ENCODE measurements around the gene SIK3. TPM values are rescaled to one million over a fixed set of nuclear protein-coding genes. Genes with fewer than 3 reads are reported as not detected.

The SIK3 gene
- total RNA-seq, 1 donor from 2014 or later, result 88.4 TPM

DNA sequence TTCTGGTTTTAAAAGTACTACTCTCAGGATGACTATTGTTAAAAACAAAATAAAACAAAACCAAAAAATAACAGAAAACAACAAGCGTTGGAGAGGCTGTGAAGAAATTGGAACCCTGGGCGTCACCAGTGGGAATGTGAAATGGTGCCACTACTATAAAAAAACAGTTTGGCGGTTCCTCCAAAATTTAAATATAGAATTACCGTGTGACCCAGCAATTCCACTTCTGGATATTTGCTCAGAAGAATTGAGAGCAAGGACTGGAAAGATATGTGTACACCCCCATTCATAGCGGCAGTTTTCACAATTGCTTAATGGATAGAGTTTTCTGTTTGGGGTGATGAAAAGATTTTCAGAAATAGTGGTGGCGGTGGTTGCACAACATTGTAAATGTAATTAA lies 283.7 kb downstream of the SIK3 start:
- CTCF ChIA-PET, result no interaction called here
- no peaks in the 10 kb centered on the region for H3K4me1 Mint-ChIP-seq
- H3K9me3 Mint-ChIP-seq, result no peaks in the 10 kb centered on the region
- POLR2A ChIA-PET, result no interaction called here
- ATAC-seq (ENCODE audit: low read depth) (no peak), DNase-seq (no peak)
- H3K36me3 Mint-ChIP-seq (ENCODE audit: low read depth), result no peaks in the 10 kb centered on the region
- H3K27ac Mint-ChIP-seq, result no peak overlapping the region
- intact Hi-C loops (cut with micrococcal nuclease), result no loop called here
- no peak overlapping the region for H3K4me3 Mint-ChIP-seq
- no peak for TF ChIP-seq CTCF (IDR thresholded peaks at IDR 0.05)
- peaks cover 2% of the 10 kb centered on the region for H3K27me3 Mint-ChIP-seq

DNA sequence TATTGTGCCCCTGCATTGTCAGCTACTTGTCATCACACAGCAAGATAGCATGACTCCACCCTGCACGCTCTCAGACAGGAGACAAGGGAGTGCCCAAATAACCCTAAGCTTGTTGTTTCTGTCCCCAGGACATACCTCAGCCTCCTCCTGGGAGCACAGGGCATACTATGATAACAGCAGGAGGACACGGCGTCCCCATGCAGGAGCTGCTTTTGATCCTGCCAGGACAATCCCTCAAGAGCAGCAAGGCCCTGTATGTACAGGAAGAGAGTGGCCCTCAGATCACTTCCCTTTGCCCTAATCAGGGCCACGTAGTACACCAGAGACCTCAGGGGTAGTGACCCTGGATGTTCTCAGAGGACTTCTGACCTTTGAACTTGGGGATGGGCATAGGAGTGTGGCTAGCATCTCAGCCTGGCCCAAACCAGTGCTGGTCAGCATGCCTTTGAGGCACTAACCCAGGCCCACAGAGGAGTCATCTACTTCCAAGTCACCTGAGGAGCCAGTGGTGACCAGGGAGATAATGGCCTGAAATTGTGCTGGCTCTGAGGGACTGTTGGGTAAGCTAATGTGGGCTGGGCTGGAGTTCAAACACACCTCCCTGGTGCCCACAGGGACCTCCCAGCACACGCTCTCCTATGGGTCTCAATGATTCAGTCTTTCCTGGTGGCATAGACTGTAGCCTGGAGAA lies 284.3 kb downstream of the SIK3 start:
- ChIA-PET POLR2A (no interaction called here), CTCF (no interaction called here)
- ATAC-seq (ENCODE audit: low read depth), result no peak
- no peaks in the 10 kb centered on the region for H3K36me3 Mint-ChIP-seq (ENCODE audit: low read depth)
- intact Hi-C loops (cut with micrococcal nuclease), result no loop called here
- no peak overlapping the region for H3K4me3 Mint-ChIP-seq
- H3K9me3 Mint-ChIP-seq, result no peaks in the 10 kb centered on the region
- H3K27ac Mint-ChIP-seq, result no peak overlapping the region
- no peaks in the 10 kb centered on the region for H3K4me1 Mint-ChIP-seq
- no peak for DNase-seq
- no peak for TF ChIP-seq CTCF (IDR thresholded peaks at IDR 0.05)
- peaks cover 5% of the 10 kb centered on the region for H3K27me3 Mint-ChIP-seq

DNA sequence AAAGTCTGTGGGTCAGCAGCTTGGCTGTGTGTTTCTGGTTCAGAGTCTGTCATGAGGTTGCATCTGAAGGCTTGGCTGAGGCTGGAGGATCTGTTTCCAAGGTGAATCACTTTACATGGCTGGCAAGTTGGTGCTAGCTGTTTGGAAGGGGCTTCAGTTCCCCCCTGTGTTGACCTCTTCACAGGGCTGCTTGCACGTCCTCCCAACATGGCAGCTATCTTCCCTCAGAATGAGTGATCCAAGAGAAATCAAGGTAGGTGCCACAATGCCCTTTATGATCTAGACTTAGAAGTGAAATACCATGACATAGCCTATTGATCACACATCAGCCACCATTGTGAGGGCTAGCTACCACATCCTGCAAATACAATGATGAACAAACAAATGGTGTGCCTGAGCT lies 285.1 kb downstream of the SIK3 start:
- peaks cover 6% of the 10 kb centered on the region for H3K27me3 Mint-ChIP-seq
- DNase-seq, result no peak
- TF ChIP-seq CTCF (IDR thresholded peaks at IDR 0.05), result no peak
- POLR2A ChIA-PET, result no interaction called here
- no peak overlapping the region for H3K4me3 Mint-ChIP-seq
- H3K27ac Mint-ChIP-seq, result no peak overlapping the region
- ATAC-seq (ENCODE audit: low read depth), result no peak
- CTCF ChIA-PET, result no interaction called here
- no peaks in the 10 kb centered on the region for H3K36me3 Mint-ChIP-seq (ENCODE audit: low read depth)
- no peaks in the 10 kb centered on the region for H3K9me3 Mint-ChIP-seq
- intact Hi-C loops (cut with micrococcal nuclease), result no loop called here
- H3K4me1 Mint-ChIP-seq, result no peaks in the 10 kb centered on the region

DNA sequence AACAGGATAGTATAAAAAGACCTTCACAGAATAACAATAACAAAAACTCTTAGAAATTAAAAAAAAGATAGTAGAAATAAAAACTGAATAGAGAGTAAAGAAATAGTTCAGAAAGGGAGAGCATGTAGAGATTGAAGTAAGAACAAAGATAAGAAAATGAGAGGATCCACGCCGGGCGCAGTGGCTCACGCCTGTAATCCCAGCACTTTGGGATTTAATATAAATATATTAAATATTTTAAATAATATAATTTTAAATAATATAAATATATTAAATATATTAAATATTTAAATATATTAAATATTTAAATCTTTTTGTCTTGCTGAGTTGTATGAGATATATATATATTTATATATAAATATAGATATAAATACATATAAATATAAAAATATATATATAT lies 286.1 kb downstream of the SIK3 start:
- Mint-ChIP-seq H3K27ac (no peak overlapping the region), H3K36me3 (ENCODE audit: low read depth) (no peaks in the 10 kb centered on the region), H3K4me1 (no peaks in the 10 kb centered on the region), H3K4me3 (no peak overlapping the region), H3K9me3 (no peaks in the 10 kb centered on the region), H3K27me3 (peaks cover 11% of the 10 kb centered on the region)
- no peak for DNase-seq
- intact Hi-C loops (cut with micrococcal nuclease), result no loop called here
- POLR2A ChIA-PET, result no interaction called here
- CTCF ChIA-PET, result no interaction called here
- ATAC-seq (ENCODE audit: low read depth), result no peak
- no peak for TF ChIP-seq CTCF (IDR thresholded peaks at IDR 0.05)

GRCh38 chr11:116811194-116811593 lies 287.0 kb downstream of the SIK3 start:
- intact Hi-C loops (cut with micrococcal nuclease), result no loop called here
- H3K36me3 Mint-ChIP-seq (ENCODE audit: low read depth), result no peaks in the 10 kb centered on the region
- no peak for ATAC-seq (ENCODE audit: low read depth)
- H3K4me3 Mint-ChIP-seq, result no peak overlapping the region
- no peak overlapping the region for H3K27ac Mint-ChIP-seq
- H3K27me3 Mint-ChIP-seq, result peaks cover 11% of the 10 kb centered on the region
- no peak for DNase-seq
- CTCF ChIA-PET, result no interaction called here
- H3K4me1 Mint-ChIP-seq, result no peaks in the 10 kb centered on the region
- no peaks in the 10 kb centered on the region for H3K9me3 Mint-ChIP-seq
- no peak for TF ChIP-seq CTCF (IDR thresholded peaks at IDR 0.05)
- POLR2A ChIA-PET, result no interaction called here
